Ovary (tissue), 9 donors: ENCODE measurements around the gene SPIN2B. TPM values are rescaled to one million over a fixed set of nuclear protein-coding genes. Genes with fewer than 3 reads are reported as not detected.
"Not testable (repeated sequence)": the region's sequence is repeated elsewhere in the genome, so short reads cannot be mapped to it uniquely, and the experiment has no call there.

ENCODE experiments used
- DNase-seq, 5 donors: peaks; one replicate each; pipeline ENCODE4 v3.0.0-alpha.2; 2019 to 2020
- H3K27ac ChIP-seq, 2 donors: fragments of 200-600 bp; one replicate each; pipeline versions ENCODE4 v1.5.1 to v1.8.0; 2019 to 2022
- H3K27me3 ChIP-seq: fragments of 200-600 bp; one replicate; pipeline ENCODE4 v1.8.0; 2022
- H3K36me3 ChIP-seq: fragments of 200-600 bp; sonication (generic); one replicate; pipeline ENCODE4 v1.5.1; 2019
- H3K4me1 ChIP-seq: one replicate; pipeline ENCODE4 v1.8.1; 2013; ENCODE audit warnings: mild to moderate bottlenecking, moderate library complexity; ENCODE audit not compliant: insufficient read depth
- H3K4me3 ChIP-seq: fragments of 200-600 bp; sonication (generic); one replicate; pipeline ENCODE4 v1.5.1; 2017
- H3K9me3 ChIP-seq, 2 donors: fragments of 200-600 bp in 1 of 2; sonication (generic) in 1 of 2; one replicate each; pipeline versions ENCODE4 v1.5.1 to v1.8.1; 2013 to 2019; ENCODE audit warnings: mild to moderate bottlenecking in 1 of 2, moderate library complexity in 1 of 2
- EP300 ChIP-seq: sonication (generic); formaldehyde crosslinking; IDR thresholded peaks from one replicate; pipeline ENCODE4 v1.6.1; 2017; ENCODE audit warnings: antibody characterized with exemption
- POLR2A ChIP-seq: fragments of 450-650 bp; IDR thresholded peaks from one replicate; pipeline ENCODE4 v1.6.1; 2017; ENCODE audit warnings: antibody characterized with exemption, mild to moderate bottlenecking, moderate library complexity
- WGBS, 3 donors: extraction: QIAGEN DNeasy Blood & Tissue Kit in 1 of 3; methylation state at CpG; one replicate each; pipeline versions ENCODE4 v1.1.5 to v1.1.7; 2013 to 2017; 5-methylcytosine and 5-hydroxymethylcytosine counted together
- intact Hi-C, 4 donors: fragments of 100-400 bp; cut with DNase I; formaldehyde crosslinking; loops; one replicate each; pipeline versions ENCODE4 v1.11.0 to v1.15.1; 2022 to 2023
- polyA plus RNA-seq, 2 donors: library from polyadenylated mRNA; stranded (reverse); fragments of 200-250 nt in 1 of 2; fragments of 350-450 nt in 1 of 2; fragmentation: Illumina TruSeq in 1 of 2; extraction: RNeasy Lipid Tissue Mini Kit (QIAGEN cat#74804) in 1 of 2; gene quantifications; one replicate each; pipeline ENCODE4 v1.2.3, GENCODE V29; 2013 to 2014
- total RNA-seq, 7 donors: library from RNA; depleted of rRNA in 2 of 7; stranded (reverse); fragments of >200 nt in 2 of 7; fragmentation: NEBNext Ultra II Directional in 3 of 7; extraction: Animal tissue kit (Norgen Biotek cat#: 25700) in 3 of 7; gene quantifications; one replicate each; pipeline versions ENCODE4 v1.1.0 to v1.2.4, GENCODE V29; 2016 to 2023
- TF ChIP-seq, protein P1 (sequence below), 3 donors: fragments of 450-650 bp in 2 of 3; fragments of 200-600 bp in 1 of 3; IDR thresholded peaks; one replicate each; pipeline versions ENCODE4 v1.5.1 to v1.8.0; 2016 to 2022; ENCODE audit warnings: antibody characterized with exemption in 3 of 3, mild to moderate bottlenecking in 1 of 3
- donor health status: DM: no; HTN: no; CAD: no; lungs with moderate emphysema.
- donor health status: DM: no; HTN: no; CAD: no.
- donor health status: Bipolar disorder and iron deficiency.
- donor health status: DM: yes; HTN: yes; CAD: no.
- donor health status: DM: no; HTN: no; CAD: no.
- donor health status: DM: yes; HTN: yes; CAD: no.

The SPIN2B gene
- total and polyA plus RNA-seq, 9 donors: 3.3 to 13.5 (median 8.5) TPM

DNA sequence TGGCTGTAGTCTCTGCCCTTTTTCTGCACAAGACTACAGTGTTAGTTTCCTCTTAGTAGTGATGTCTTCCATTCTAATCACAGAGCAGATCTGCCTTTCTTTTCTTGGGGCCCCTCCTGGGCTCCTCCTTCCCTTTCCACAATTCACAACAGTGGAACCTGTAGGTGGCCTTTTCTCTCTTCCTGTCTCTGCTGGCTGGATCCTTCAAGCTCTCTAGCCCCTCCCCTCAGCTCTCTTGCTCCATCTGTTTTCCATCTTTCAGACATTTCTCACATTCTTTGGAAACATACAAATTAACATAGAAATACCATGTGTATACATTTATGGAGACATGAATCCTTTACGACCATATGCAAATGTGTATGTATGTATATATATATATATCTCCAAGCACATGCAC is 16.2 kb upstream of the SPIN2B start:
- Histone ChIP-seq H3K36me3 (no peaks in the 10 kb centered on the region), H3K4me3 (no peak overlapping the region), H3K4me1 (no peaks in the 10 kb centered on the region), H3K9me3 (no peaks in the 10 kb centered on the region), H3K27ac (no peak overlapping the region), H3K27me3 (no peaks in the 10 kb centered on the region)
- WGBS, 3 donors: 49 to 57% (median 50%) methylated on average over 1 of the region's 1 CpG
- TF ChIP-seq POLR2A: no peak
- TF ChIP-seq, protein P1, sequence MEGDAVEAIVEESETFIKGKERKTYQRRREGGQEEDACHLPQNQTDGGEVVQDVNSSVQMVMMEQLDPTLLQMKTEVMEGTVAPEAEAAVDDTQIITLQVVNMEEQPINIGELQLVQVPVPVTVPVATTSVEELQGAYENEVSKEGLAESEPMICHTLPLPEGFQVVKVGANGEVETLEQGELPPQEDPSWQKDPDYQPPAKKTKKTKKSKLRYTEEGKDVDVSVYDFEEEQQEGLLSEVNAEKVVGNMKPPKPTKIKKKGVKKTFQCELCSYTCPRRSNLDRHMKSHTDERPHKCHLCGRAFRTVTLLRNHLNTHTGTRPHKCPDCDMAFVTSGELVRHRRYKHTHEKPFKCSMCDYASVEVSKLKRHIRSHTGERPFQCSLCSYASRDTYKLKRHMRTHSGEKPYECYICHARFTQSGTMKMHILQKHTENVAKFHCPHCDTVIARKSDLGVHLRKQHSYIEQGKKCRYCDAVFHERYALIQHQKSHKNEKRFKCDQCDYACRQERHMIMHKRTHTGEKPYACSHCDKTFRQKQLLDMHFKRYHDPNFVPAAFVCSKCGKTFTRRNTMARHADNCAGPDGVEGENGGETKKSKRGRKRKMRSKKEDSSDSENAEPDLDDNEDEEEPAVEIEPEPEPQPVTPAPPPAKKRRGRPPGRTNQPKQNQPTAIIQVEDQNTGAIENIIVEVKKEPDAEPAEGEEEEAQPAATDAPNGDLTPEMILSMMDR (IDR thresholded peaks at IDR 0.05): no peak
- intact Hi-C loops: no loop called here
- no peak for DNase-seq

DNA sequence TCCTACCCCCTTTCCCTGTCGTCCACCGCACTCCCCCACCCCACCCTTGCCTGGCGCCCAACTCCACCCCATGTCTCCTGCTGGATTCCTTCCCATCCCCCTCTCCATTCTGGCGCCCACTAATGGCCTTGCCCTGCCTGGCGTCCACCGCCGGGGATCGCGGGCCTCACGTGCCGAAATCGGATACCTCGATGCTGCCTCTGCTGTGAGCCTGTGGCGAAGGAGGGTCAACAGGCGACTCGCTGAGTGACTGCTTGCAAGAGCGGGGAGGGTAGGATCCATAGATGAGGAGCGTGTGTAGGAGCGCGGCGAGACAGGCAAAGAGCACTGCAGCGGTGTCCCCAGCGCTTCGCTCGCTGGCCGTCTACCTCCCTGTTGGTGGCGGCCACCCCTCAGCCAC is 15.7 kb upstream of the SPIN2B start, which contains the start of gene SPIN2A:
Gene SPIN2A (minus strand): TSS at position 325 of the 400 bp plus-strand sequence. CDS start 800 bp downstream, outside the sequence.
- H3K36me3 ChIP-seq, H3K4me3 ChIP-seq, H3K4me1 ChIP-seq, H3K27ac ChIP-seq, H3K27me3 ChIP-seq, H3K9me3 ChIP-seq, intact Hi-C loops: not testable (repeated sequence)
- peak; percentile 10 to 35 (median 16) for DNase-seq
- 29 to 44% (median 35%) methylated on average over 27 of the region's 27 CpGs for WGBS, 3 donors

DNA sequence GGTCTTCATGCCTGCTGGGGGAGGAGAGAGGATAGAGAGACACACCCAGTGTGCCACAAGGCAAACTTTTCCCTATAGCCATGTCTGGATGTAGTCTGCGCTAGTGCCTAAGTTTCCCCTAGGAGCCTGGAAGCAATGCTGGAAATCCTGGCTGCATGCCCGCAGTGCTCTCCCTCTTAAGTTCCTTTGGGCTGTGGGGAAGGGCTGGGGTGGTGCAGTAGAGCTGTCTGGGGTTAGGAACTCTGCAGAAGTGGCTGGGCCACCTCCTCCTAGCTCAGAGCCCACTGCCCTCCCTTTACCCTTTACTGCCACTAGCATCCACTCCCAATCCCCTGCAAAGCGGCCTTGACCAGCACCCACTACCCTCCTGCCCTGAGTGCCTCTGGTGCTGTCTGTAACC is 15.2 kb upstream of the SPIN2B start:
- DNase-seq, H3K27me3 ChIP-seq, H3K36me3 ChIP-seq, H3K4me3 ChIP-seq, H3K9me3 ChIP-seq, H3K4me1 ChIP-seq, intact Hi-C loops, H3K27ac ChIP-seq: not testable (repeated sequence)
- WGBS, 3 donors: 37 to 81% (median 68%) methylated on average over 1 to 2 of the region's 3 CpGs

DNA sequence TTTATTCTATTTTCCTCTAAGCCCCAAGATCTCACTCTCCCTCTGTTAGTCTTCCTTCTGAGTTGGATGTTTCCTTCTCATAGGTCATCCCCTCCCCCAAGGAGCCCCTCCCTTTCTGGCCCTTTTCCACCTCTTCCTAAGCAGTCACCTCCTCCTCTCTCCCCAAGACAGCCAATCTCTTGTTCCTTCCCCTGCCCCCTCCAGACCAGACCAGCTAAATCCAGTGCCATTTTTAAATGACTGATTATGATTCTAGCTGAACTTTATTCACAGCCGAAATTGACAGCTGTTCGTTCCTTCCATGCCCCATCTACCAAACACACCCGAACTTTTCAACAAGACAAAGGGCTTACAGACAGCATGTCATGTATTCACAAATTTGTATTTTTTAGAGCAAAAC is 13.9 kb upstream of the SPIN2B start:
- no peak overlapping the region for H3K27ac ChIP-seq
- WGBS, 3 donors: 86 to 92% (median 88%) methylated on average over 3 of the region's 3 CpGs
- TF ChIP-seq, protein P1 (IDR thresholded peaks at IDR 0.05): no peak
- no peak for TF ChIP-seq EP300
- TF ChIP-seq POLR2A: no peak
- no peak for DNase-seq
- no peaks in the 10 kb centered on the region for H3K36me3 ChIP-seq
- H3K27me3 ChIP-seq: no peaks in the 10 kb centered on the region
- no peaks in the 10 kb centered on the region for H3K9me3 ChIP-seq
- intact Hi-C loops: no loop called here
- H3K4me1 ChIP-seq: no peaks in the 10 kb centered on the region
- H3K4me3 ChIP-seq: no peak overlapping the region

DNA sequence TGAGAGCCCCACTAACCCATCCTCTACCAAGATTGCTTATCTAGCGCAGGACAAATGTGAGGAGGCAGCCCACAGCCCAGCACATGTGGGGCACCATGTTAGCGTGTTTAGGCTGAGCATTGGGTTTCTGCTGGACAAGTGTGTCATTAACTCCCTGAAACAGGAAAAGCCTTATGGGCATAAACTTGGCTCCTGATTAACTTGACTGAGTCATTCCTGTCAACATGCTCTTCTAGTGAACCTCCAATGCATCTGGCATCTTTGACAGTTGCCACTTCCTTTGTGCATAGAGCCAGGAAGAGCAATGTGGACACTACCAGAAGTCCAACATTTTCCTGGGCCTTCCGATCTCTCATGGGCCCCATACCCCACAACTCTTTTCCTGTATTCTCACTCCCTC is 13.4 kb upstream of the SPIN2B start:
- Histone ChIP-seq H3K9me3 (no peaks in the 10 kb centered on the region), H3K27me3 (no peaks in the 10 kb centered on the region), H3K4me1 (no peaks in the 10 kb centered on the region), H3K27ac (no peak overlapping the region), H3K4me3 (no peak overlapping the region), H3K36me3 (no peaks in the 10 kb centered on the region)
- 80 to 86% (median 85%) methylated on average over 3 of the region's 3 CpGs for WGBS, 3 donors
- TF ChIP-seq EP300 (no peak), POLR2A (no peak)
- TF ChIP-seq, protein P1 (IDR thresholded peaks at IDR 0.05): no peak
- intact Hi-C loops: no loop called here
- DNase-seq: no peak

DNA sequence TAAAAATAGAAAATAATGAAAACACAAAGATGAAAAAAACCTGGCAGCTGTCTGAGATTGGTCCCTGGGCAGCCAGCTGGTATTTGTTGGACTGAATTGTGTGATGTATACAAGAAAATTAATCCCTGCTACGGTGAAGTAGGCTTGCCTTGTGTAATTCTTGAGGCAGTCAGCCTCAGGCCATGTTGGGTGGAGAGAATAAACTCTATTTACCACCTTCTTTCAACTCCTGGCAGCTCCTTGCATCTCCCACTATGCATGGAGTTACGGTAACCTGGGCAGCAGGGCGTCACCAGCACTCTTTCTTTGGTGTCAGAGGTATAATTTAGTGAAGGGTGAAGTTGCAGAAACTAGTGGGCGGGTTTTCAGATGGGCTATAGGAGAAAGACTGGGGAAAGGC is 12.4 kb upstream of the SPIN2B start:
- H3K27me3 ChIP-seq: no peaks in the 10 kb centered on the region
- no peak for DNase-seq
- no peaks in the 10 kb centered on the region for H3K9me3 ChIP-seq
- H3K27ac ChIP-seq: no peak overlapping the region
- TF ChIP-seq POLR2A: no peak
- no peak for TF ChIP-seq EP300
- TF ChIP-seq, protein P1 (IDR thresholded peaks at IDR 0.05): no peak
- intact Hi-C loops: no loop called here
- H3K4me1 ChIP-seq: no peaks in the 10 kb centered on the region
- no peaks in the 10 kb centered on the region for H3K36me3 ChIP-seq
- no peak overlapping the region for H3K4me3 ChIP-seq
- WGBS, 3 donors: 63 to 81% (median 67%) methylated on average over 4 of the region's 4 CpGs

DNA sequence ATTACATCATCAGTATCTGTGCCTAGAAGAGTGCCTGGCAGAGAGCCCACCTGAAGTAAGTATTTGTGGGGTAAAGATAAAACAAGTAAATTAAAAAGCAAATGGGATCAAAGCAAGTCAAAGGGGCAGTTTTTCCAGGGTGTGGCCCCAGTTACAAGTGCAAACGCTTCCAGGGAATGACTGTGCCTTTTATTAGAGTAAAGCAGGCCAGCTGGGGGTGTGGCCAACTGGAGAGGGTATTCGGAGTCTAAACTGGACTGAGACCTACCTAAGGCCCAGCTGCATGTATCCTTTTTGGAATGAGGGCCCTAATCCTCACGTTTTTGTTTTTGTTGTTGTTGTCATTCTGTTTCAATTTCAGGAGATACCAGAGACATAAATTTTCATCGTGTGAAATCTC is 11.9 kb upstream of the SPIN2B start:
- WGBS, 3 donors: 34 to 44% (median 38%) methylated on average over 4 of the region's 4 CpGs
- H3K36me3 ChIP-seq, DNase-seq, H3K27me3 ChIP-seq, H3K4me3 ChIP-seq, H3K9me3 ChIP-seq, H3K27ac ChIP-seq, H3K4me1 ChIP-seq, intact Hi-C loops: not testable (repeated sequence)
